ENCODE results near the gene KLHL11.

DNA sequence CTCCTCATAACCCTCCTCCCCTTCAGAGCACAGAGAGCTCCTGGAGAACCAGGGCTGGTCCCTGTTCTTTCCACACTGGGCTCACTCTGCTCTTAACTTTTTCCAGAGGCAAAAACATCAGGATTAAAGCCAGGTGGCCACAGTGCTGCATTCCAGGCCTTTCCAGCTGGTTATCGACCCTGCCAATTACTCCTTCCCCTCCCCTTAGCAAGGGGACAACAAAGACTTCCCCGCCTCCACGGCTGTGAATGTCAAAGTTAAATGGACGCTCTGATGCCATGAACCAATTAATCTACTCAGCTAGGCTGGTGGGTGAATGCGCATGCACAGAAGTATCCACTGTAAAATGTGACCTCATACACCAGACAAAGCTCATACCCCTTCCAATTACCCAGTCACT is 30.4 kb upstream of the KLHL11 start:
- no peak for TF ChIP-seq RARB (CRISPR knock-in tag; IDR thresholded peaks at IDR 0.05)
- TF ChIP-seq ZFP3 (CRISPR knock-in tag; IDR thresholded peaks at IDR 0.05) = no peak
- no peak for TF ChIP-seq BACH2 (CRISPR knock-in tag; IDR thresholded peaks at IDR 0.05; ENCODE audit: borderline replicate concordance)
- TF ChIP-seq TCF4 (CRISPR knock-in tag; IDR thresholded peaks at IDR 0.05; ENCODE audit: borderline replicate concordance) = 0 out of 2 replicates have a peak, but pooled peaks have one; percentile 13
- no peak for TF ChIP-seq SNAI2 (CRISPR knock-in tag; IDR thresholded peaks at IDR 0.05)
- TF ChIP-seq, protein P1, sequence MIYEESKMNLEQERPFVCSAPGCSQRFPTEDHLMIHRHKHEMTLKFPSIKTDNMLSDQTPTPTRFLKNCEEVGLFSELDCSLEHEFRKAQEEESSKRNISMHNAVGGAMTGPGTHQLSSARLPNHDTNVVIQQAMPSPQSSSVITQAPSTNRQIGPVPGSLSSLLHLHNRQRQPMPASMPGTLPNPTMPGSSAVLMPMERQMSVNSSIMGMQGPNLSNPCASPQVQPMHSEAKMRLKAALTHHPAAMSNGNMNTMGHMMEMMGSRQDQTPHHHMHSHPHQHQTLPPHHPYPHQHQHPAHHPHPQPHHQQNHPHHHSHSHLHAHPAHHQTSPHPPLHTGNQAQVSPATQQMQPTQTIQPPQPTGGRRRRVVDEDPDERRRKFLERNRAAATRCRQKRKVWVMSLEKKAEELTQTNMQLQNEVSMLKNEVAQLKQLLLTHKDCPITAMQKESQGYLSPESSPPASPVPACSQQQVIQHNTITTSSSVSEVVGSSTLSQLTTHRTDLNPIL (CRISPR knock-in tag; IDR thresholded peaks at IDR 0.05; ENCODE audit: low read depth) = no peak
- TF ChIP-seq ARNTL (CRISPR knock-in tag; IDR thresholded peaks at IDR 0.05; ENCODE audit: borderline replicate concordance, low read depth) = no peak
- no peak for TF ChIP-seq ZNF70 (CRISPR knock-in tag; IDR thresholded peaks at IDR 0.05)
- 0 out of 2 replicates have a peak, but pooled peaks have one; percentile 23 for TF ChIP-seq CSDC2 (CRISPR knock-in tag; IDR thresholded peaks at IDR 0.05)
- no peak for TF ChIP-seq ZNF8 (CRISPR knock-in tag; IDR thresholded peaks at IDR 0.05)
- TF ChIP-seq TOX (CRISPR knock-in tag; IDR thresholded peaks at IDR 0.05; ENCODE audit: borderline replicate concordance) = no peak
- TF ChIP-seq, protein P2, sequence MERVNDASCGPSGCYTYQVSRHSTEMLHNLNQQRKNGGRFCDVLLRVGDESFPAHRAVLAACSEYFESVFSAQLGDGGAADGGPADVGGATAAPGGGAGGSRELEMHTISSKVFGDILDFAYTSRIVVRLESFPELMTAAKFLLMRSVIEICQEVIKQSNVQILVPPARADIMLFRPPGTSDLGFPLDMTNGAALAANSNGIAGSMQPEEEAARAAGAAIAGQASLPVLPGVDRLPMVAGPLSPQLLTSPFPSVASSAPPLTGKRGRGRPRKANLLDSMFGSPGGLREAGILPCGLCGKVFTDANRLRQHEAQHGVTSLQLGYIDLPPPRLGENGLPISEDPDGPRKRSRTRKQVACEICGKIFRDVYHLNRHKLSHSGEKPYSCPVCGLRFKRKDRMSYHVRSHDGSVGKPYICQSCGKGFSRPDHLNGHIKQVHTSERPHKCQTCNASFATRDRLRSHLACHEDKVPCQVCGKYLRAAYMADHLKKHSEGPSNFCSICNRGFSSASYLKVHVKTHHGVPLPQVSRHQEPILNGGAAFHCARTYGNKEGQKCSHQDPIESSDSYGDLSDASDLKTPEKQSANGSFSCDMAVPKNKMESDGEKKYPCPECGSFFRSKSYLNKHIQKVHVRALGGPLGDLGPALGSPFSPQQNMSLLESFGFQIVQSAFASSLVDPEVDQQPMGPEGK (CRISPR knock-in tag; IDR thresholded peaks at IDR 0.05; ENCODE audit: borderline replicate concordance) = no peak
- TF ChIP-seq OSR1 (CRISPR knock-in tag; IDR thresholded peaks at IDR 0.05) = no peak
